Stimulated activated naive CD4-positive, alpha-beta T cell treated with Interleukin-2 at 50 U/mL for 16 hours (primary cell): ENCODE results near the gene NOA1.

Experiments
- DNase-seq: peaks from one replicate; lab custom pipeline; 2025; lab: John Stamatoyannopoulos, UW

The NOA1 gene

DNA sequence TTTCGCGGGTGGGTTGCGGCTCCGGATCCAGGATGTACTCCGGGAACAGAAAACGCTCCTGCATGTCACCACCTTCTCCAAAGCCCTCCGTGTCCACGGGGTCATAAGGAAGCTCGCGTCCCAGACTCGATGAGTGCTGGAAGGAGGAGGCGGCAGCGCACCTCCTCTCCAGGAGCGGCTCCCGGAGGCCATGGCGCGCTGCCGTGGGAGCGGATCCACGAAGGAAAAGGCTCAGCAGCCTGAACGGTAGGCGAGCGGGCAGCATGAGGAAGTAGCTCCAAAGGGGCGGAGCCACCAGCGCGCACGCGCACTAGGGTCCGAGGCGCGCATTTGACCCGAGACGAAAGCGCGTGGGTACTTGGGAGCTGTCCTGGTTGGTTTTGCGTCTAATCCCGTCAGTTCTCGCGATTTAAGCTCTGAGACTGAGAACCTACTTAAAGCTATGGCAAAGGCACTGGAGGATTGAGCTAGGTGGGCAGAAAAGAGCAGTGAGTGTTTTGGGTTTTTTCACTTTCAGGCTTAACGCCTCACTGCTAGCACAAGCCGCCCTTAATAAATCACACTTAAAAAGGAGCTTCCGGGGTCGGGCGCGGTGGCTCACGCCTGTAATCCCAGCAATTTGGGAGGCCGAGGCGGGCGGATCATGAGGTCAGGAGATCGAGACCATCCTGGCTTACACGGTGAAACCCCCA is at the start of gene NOA1:
NOA1 (minus strand) TSS at position 286 of the 692 bp plus-strand sequence; CDS start at position 265, 21 bp downstream.
- DNase-seq = peak; percentile 93

DNA sequence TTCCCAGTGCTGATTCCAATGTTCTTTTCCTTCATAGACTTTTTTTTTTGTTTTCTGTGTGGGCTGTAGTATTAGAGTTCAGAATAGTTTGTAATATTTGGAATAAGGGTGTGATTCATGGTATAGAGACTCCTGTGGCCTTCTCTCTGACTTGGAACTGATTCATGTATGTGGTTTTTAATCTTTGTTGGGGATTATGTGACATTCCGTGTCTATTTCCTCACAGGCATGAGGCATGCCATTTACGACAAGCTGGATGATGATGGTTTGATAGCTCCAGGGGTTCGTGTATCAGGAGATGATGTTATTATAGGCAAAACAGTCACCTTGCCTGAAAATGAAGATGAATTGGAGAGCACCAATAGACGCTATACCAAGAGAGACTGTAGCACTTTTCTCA is 45.7 kb upstream of the NOA1 start:
- no peak for DNase-seq

DNA sequence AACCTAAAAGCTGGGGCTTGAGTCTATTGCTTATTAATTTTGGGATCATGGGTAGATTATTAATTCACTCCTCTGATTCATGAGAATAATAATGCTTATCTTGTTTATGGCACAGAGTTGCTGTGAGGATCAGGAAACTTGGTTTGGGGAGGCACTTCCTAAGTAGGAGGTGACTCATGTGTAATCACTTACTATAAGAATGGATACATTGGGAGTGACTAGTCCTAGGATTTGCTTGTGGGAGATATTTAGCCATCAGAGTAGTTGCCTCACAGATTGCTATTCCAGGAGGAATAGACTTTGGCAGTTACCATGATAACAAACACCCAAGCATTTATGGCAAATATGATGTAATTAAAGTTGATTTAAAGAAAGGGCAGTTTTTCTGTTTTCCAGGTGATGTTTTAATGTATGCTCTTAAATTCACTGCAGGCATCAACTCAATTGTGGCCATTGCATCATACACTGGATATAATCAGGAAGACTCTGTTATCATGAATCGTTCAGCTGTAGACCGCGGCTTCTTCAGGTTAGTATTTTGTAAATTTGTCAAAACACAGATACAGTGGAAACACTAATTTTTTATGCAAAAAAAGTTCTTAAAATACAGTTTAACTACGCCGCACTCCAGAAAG is 43.2 kb upstream of the NOA1 start:
- no peak for DNase-seq

DNA sequence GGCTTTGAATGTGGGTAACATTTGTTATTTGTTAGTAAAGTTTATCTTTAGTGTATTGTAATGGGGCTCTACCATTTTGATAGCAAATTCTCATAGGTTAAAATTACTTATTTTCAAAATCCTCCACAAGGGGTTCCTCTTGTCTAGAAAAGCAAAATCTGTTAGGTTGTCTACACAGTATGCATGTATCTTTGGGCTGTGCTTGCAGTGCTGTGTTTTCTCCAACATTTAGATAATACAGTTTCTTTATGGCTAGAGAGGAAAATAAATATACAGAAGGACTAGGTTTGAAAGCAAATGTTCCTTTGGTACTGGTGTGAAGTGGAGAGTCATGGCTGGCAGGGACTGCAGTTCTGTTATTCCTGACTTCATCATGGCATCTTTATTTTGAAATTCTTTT is 41.6 kb upstream of the NOA1 start:
- no peak for DNase-seq

DNA sequence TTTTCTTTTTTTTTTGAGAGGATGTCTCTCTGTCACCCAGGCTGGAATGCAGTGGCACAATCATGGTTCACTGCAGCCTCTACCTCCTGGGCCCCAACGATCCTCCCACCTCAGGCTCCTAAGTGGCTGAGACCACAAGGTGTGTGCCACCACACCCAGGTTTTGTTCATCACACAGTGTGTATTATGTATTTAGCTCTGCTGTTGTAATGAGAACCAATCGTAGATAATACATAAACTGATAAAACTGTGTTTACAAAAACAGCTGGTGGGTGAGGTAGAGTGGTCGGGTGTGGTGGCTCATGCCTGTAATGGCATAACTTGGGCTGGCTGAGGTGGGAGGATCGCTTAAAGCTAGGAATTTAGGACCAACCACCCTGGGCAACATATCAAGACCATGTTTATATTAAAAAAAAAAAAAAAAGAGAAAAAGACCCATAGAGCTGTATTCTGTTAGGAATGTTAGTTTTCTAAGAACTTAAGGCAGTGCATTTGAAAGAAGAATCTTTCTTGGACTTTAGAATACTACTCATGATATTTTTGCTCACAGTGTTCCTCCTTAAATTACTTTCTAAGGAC is 36.2 kb upstream of the NOA1 start:
- DNase-seq = no peak

DNA sequence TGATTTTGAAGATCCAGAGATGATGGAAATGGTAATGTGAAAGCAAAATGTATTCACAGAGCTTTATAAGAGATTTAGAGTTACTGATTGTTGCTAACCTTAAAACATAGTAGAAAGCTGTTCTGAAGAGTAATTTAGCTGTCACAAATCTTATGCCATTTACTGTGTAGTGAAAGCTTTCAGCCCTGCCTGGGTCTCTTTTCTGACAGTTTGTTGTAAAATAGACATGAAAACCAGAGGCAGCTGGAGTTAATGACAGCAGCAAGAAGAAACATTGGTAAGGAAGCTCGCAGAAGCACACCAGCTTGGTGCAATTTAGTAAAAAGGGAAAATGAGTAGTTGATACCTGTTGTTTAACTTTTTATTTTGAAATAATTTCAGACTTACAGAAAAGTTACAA is 22.3 kb upstream of the NOA1 start:
- no peak for DNase-seq

DNA sequence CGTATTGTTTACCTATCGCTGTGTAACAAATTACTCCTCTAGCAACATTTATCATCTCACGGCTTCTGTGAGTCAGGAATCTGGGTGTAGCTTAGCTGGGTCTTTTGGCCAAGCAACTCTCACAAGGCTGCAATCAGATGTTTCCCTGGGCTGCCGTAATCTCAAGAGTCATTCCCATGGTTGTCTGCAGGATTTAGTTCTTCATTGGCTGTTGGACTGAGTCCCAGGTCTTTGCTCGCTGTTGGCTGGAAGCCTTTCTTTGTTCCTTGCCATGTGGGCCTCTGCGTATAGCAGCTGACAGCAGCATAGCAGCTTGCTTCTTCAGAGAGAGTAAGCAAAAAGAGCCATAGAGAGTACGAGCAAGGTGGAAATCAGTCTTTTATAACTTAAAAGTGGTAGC is 18.1 kb upstream of the NOA1 start:
- no peak for DNase-seq

DNA sequence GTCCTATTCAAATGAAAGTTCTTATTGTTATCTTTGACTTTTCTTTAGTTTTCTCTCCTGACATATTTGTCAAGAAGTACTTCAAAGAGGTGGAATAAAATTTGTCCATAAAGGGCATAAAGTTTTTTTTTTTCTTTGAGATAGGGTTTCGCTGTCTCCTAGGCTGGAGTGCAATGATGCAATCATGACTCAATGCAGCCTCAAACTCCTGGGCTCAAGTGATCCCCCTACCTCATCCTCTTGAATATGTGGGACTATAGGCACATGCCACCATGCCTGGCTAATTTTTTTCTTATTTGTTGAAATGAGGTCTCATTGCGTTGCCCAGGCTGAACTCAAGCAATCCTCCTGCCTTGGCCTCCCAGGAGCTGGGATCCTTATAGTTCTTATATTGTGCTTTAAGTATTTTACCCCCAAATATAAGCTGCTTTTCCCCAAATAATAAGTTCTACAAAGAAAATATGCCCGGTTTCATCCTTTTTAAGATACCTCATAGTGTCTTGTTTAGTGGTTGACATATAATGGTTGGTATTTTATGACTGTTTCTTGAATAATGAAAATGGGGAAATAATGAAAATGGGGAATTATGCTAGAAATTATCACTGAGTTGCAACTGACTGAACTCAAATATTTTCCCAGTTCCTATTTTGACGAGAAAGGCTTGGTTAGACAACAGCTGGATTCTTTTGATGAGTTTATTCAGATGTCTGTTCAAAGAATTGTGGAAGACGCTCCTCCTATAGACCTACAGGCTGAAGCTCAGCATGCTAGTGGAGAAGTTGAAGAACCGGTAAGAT is 12.9 kb upstream of the NOA1 start:
- DNase-seq = no peak

DNA sequence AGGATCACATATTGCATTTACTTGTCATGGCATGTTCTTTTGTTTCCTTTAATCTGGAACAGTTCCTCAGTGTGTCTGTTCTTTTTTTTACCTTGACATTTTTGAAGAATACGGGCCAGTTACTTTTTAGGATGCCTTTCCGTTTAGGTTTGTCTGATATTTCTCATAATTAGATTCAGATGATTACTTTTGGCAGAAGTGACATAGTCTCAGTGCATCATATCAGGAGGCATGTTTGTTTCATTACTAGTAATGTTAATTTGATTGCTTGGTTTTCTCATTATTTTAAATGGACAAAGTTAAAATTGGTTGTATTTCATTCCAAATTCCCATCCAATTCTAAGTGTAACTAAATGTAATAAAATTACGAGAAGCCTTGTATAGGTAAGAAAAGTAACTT is 9.5 kb upstream of the NOA1 start:
- no peak for DNase-seq

DNA sequence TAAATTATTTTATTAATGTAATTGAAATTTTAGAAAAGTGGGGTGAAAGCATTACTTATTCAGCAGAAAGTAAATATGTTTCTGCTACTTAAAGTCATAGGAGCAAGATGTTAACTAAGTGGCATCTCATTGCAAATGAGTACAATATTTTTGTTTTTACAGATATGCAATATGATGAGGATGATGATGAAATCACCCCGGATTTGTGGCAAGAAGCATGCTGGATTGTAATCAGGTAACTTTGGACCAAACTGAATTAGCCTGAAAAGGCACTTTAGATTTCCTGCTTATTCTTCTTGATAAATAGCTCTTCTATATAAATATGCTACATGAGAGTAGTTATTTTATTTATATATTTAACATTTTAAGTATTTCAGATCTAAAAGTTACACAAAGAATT is 8.8 kb upstream of the NOA1 start:
- no peak for DNase-seq

DNA sequence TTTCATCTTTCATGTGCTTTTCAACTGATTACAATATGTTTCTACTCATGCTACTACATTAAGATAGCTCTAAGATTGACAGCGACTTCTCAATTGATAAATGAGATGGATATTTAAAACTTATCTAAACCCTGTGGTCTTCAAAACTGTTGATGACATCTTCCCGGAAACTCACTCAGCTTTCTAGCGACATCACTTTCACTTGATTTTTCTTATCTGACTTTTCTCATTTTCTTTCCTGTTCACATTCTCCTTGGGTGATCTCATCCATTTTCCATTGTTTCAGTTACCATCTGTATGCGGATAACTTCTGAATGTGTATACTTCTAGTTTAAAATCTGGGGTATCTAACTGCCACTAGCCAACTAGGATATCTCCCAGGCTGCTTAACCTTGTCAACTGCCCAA is 4.4 kb upstream of the NOA1 start:
- no peak for DNase-seq

DNA sequence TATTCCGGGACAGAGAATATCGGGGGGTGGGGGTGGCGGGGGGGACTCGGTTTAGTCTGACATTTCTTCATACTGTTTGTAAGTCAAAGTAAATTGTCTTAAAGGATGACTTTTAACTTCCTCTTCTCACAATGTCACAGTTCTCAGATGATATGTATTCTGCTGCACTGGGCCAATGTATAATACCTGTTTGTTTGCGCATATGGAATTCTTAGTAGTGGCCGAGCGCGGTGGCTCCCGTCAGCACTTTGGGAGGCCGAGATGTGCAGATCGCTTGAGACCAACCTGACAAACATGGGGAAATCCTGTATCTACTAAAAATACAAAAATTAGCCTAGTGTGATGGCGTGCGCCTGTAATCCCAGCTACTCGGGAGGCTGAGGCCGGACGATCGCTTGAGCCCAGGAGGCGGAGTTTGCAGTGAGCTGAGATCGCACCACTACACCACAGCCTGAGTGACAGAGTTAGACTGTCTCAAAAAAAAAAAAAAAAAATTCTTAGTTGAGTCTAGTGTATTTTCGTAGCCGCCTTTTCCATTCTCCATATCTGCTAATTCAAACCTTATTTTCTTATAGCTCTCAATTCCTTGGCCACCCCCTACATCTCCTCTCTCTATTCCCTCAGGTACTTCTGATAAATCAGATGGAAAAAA is 2.1 kb upstream of the NOA1 start:
- peak; percentile 32 for DNase-seq

DNA sequence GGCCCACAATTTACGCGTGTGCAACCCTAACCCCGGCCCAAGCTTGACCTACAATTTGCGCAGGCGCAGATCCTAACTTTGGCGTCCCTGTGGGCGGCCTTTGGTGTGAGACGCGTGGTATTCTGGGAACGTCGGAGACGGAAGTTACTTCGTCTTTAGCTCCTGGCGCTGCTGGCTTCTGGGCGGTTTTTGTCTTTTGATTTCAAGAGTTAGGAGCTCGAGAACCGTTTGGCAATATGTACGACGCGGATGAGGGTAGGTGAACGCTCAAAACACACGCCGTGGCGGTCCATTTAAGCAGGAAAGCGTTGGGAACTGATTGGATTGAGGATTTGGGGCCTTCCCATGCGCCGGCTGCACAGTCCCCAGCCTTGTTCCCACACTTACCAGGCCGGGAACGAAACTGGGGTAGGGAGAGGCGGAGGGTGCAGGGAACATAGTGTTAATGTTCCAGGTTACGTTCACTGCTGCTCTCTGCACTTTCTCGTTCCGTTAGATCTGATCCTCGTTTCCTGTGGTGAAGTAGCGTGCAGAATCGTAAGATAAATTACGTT is 1.4 kb upstream of the NOA1 start, which contains the start of gene POLR2B:
POLR2B (plus strand) TSS at position 147 of the 554 bp plus-strand sequence; CDS start at position 237, 90 bp downstream.
- peak; percentile 88 for DNase-seq

DNA sequence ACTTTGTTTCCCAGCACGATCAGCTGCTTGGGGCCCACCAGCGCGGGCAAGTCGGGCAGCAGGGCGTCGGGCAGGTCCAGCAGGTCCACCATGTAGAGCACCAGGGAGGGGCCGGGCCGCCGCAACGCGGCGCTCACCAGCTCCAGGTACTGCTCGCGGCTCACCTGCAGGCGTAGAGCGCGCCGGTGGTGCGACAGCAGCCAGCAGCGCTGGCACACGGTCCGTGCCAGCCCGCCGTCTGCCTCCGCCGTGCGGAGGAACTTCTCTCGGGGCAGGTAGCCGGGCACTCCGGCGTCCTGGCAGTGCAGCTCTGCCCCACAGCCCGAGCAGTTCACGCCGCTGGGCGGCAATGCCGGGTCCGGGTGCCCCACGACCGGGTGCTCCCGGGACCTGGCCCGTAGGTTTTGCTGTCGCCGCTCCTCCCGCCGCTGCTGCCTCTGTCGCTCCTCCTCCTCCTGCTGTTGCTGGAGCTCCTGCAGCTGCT is 527 bp downstream of the NOA1 start:
- peak; percentile 47 for DNase-seq

DNA sequence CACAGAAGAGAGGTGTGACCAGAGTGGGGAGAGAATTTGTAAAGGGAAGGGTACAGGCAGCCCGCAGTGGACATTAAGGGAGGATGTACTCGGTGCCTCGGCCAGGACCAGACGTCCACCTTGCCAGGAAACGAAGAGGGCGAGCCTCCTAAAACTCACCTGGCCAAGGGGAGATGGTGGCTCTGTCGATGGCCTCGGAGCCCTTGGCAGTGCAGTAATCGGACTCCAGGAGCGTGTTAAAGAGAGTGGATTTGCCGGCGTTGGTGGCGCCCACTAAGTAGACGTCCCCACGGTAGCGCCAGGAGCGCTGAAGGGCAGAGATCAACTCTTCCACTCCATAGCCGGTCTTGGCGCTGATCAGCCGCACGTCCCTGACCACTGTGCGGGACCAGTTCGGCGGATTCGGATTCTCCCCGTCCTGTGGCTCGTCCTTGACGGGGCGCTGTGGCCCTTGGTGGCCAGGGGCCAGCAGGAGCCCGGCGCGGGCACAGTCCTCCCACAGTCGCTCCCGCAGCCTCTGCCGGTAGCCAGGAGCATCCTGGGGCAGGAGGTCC is 1.0 kb downstream of the NOA1 start:
- DNase-seq = no peak

DNA sequence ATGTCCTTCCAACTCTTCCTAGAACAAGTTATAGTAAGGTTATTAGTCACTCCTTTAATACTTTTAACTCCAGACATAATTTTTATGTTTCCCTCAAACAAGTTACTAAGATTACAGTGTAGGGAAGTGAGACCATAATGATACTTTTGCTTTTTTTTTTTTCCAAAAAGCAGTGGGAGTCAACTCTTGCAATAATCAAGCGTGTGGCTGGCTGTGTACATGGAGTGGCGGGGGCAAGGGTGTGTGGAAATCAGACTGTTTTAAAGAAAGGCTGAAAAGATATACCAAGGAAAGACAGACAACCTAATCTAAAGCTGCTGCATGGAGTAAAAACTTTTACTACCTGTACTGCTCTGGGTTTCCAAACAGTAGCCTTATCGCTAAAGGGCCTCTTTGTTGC is 4.1 kb downstream of the NOA1 start:
- no peak for DNase-seq

DNA sequence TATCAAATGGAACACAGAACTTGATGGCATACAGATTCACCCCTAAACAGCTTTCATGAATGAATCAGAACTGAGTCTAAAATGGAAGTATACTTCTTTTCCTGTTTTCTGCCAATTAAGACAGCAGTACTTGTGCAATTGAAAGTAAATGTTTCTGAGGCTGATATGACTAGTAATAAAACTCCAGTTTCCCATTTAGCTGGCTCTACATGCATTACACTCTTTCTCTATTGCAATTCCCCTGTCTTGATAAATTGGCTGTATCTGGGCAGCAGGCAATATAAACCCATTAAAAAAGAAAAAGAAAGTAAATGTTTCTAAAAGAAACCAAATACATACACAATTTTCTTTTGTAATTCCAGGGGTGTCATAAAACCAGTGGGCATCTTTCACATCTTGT is 4.6 kb downstream of the NOA1 start:
- no peak for DNase-seq

DNA sequence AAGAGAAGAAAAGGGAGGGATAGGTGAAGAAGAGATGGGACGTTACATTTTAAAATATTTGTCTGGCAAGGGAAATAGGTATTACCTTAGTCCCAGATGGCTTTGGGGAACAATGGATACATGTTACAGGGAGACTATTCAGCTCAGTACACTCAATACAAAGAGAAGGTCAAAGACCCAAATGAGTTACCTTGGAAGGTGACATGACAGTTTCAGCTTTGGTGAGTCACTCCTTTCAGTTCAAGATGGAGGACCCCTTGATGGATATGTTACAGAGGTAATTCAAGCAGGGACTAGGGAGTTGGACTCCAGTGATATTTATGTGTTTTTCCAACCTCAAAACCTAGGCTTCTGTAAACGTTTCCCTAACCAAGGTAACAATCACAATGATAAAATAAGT is 5.0 kb downstream of the NOA1 start:
- no peak for DNase-seq

DNA sequence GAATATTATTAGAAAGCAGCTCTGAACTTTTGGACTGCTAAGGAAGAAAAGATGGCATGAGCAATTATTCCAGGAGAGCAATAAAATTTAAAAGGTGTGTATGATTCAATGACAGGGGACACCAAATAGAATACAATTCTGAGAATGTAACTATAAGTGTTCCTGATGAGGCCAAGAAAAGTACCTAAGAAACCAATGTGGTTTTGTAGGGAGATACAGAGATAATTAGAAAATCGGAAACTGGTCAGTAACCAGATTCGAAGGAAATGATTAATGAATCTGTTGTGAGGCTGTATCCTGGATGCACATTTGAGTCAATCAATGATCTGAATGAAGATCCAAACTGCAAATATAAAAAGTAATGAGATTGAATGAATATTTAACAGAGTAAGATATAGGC is 6.0 kb downstream of the NOA1 start:
- DNase-seq = no peak

DNA sequence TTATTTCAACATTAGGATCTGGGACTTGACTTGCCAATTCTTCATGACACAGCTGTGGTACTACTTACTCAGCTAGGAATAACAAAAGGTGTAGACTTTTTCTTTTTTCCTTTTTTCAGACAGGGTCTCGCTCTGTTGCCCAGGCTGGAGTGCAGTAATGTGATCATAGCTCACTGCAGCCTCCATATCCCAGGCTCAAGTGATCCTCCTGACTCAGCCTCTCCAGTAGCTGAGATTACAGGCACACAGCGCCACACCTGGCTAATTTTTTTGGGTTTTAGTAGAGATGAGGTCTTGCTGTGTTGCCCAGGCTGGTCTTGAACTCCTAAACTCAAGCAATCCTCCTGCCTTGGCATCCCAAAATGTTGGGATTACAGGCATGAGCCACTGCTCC is 16.3 kb downstream of the NOA1 start:
- no peak for DNase-seq

DNA sequence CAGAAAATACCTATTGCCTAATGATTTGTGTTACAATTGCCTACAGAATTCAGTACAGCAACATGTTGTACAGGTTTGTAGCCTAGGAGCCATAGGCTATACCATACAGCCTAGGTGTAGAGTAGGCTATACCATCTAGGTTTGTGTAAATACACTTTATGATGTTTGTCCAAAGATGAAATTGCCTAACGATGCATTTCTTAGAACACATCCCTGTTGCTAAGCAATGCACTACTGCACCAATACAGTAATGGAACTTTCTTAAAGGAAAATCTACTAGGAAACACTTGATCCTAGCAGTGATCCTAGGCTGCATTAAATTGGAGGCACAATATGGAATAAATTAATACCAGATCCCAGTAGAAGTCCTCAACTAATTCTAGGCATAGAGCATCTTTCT is 18.3 kb downstream of the NOA1 start:
- DNase-seq = no peak
